Adipocyte (in vitro differentiated cells): ENCODE measurements around the gene ERG28.
A peak's percentile ranks its signal among the peaks of the same experiment; 100 is the strongest.

ENCODE experiments used
- DNase-seq: peaks from one replicate; pipeline ENCODE4 v3.0.0-alpha.2; 2015; ENCODE audit warnings: low read depth
- H3K27me3 ChIP-seq: replicated peaks from 2 replicates; pipeline ENCODE4 v1.7.0; 2013; ENCODE audit warnings: mild to moderate bottlenecking, low read length, moderate library complexity; ENCODE audit not compliant: control insufficient read depth, insufficient read depth
- H3K36me3 ChIP-seq: 2 replicates; pipeline ENCODE4 v1.7.0; 2013; ENCODE audit warnings: low read length, mild to moderate bottlenecking, moderate library complexity; ENCODE audit not compliant: control insufficient read depth, insufficient read depth, severe bottlenecking
- H3K4me1 ChIP-seq: 2 replicates; pipeline ENCODE4 v1.7.0; 2013; ENCODE audit warnings: mild to moderate bottlenecking, low read length, moderate library complexity; ENCODE audit not compliant: control insufficient read depth, insufficient read depth
- H3K4me3 ChIP-seq: 2 replicates; pipeline ENCODE4 v1.7.0; 2013; ENCODE audit warnings: mild to moderate bottlenecking, low read length, moderate library complexity
- H3K9ac ChIP-seq: 2 replicates; pipeline ENCODE4 v1.7.0; 2013; ENCODE audit warnings: mild to moderate bottlenecking, low read length, moderate library complexity
- H3K9me3 ChIP-seq: 2 replicates; pipeline ENCODE4 v1.7.0; 2013; ENCODE audit warnings: mild to moderate bottlenecking, low read length, moderate library complexity; ENCODE audit not compliant: control insufficient read depth

The ERG28 gene

DNA sequence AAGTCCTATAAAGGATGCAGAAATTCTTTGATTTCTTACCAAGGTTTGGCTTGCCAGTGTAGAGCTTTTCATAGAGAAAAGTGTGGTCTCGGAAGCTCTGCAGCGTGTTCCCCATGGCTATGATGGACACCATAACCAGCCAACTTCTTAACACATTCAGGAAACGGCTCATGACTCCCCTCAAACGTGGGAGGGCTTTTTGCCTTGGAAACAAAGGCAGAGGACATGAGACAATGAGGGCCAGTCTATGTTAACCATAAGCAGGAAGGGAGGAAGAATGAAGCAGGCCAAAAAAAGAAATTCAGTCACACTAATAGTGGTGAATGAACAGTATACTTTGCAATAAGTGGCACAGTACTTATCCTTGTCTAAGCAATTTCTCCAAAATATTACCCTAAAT is 3.3 kb downstream of the ERG28 start:
- H3K36me3 ChIP-seq: peaks cover 32% of the 10 kb centered on the region
- DNase-seq: no peak
- no peaks in the 10 kb centered on the region for H3K9me3 ChIP-seq
- no peak overlapping the region for H3K4me3 ChIP-seq
- H3K27me3 ChIP-seq: no peaks in the 10 kb centered on the region
- no peak overlapping the region for H3K9ac ChIP-seq
- peaks cover 13% of the 10 kb centered on the region for H3K4me1 ChIP-seq

DNA sequence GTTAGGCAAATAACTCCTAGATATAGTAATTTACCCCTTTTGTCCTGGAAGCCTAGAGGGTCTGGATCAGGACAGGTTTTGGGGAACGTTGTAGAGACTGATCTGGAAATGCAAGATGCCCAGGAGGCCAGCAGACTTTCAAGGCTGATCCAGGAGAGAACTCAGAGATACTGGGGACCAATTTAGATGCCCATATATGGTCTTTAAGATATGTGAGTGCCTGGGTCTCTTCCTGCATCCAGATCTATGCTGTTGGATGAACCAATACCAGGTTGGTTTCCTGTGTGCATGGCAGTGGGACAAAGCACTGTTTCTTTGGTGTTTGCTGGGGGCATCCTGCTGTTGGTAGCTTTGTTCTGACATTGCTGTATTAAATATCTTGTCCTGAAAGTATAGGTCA is 5.4 kb downstream of the ERG28 start:
- Histone ChIP-seq H3K4me3 (no peak overlapping the region), H3K9ac (no peak overlapping the region)

GRCh38 chr14:75654127-75654732 is 6.4 kb downstream of the ERG28 start:
- Histone ChIP-seq H3K36me3 (peaks cover 61% of the 10 kb centered on the region), H3K9me3 (no peaks in the 10 kb centered on the region), H3K9ac (no peak overlapping the region), H3K4me1 (no peaks in the 10 kb centered on the region), H3K4me3 (no peak overlapping the region), H3K27me3 (no peaks in the 10 kb centered on the region)
- DNase-seq: peak; percentile 87

More for the DNA sequence above, 5.4 kb downstream of the ERG28 start:
- no peaks in the 10 kb centered on the region for H3K27me3 ChIP-seq
- no peak for DNase-seq
- no peaks in the 10 kb centered on the region for H3K9me3 ChIP-seq
- peaks cover 5% of the 10 kb centered on the region for H3K4me1 ChIP-seq
- peaks cover 51% of the 10 kb centered on the region for H3K36me3 ChIP-seq

- Histone ChIP-seq H3K9me3 (no peaks in the 10 kb centered on the region), H3K4me1 (peaks cover 2% of the 10 kb centered on the region), H3K9ac (no peak overlapping the region), H3K27me3 (no peaks in the 10 kb centered on the region), H3K36me3 (peaks cover 64% of the 10 kb centered on the region), H3K4me3 (no peak overlapping the region)
- DNase-seq: no peak
Measured at GRCh38 chr14:75653563-75653962, 7.1 kb downstream of the ERG28 start.

- no peaks in the 10 kb centered on the region for H3K27me3 ChIP-seq
- peaks cover 31% of the 10 kb centered on the region for H3K4me1 ChIP-seq
- H3K4me3 ChIP-seq: no peak overlapping the region
- no peak for DNase-seq
- H3K36me3 ChIP-seq: peaks cover 44% of the 10 kb centered on the region
- H3K9me3 ChIP-seq: no peaks in the 10 kb centered on the region
- no peak overlapping the region for H3K9ac ChIP-seq
Measured at GRCh38 chr14:75650253-75651058, 10.2 kb downstream of the ERG28 start.

DNA sequence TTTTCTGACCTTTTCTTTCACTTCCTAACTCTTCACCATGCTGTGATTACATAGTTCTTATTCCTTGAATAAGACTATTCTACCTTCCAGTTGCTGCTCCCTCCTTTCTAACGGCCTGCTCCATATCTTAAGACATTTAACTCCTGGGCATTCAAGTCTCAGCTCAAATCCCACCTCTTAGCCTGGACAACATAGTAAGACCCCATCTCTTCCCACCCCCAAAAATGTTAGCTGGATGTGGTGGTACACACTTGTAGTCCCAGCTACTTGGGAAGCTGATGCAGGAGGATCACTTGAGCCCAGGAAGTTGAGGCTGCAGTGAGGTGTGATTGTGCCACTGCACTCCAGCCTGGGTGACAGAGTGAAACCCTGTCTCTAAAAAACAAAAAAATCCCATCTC is 10.9 kb downstream of the ERG28 start:
- peaks cover 31% of the 10 kb centered on the region for H3K4me1 ChIP-seq
- no peaks in the 10 kb centered on the region for H3K27me3 ChIP-seq
- no peak for DNase-seq
- no peaks in the 10 kb centered on the region for H3K9me3 ChIP-seq
- H3K4me3 ChIP-seq: no peak overlapping the region
- H3K36me3 ChIP-seq: peaks cover 37% of the 10 kb centered on the region
- H3K9ac ChIP-seq: no peak overlapping the region

GRCh38 chr14:75649337-75649736 is 11.3 kb downstream of the ERG28 start:
- no peak for DNase-seq
- Histone ChIP-seq H3K27me3 (no peaks in the 10 kb centered on the region), H3K9me3 (no peaks in the 10 kb centered on the region), H3K36me3 (peaks cover 33% of the 10 kb centered on the region), H3K4me1 (peaks cover 31% of the 10 kb centered on the region), H3K4me3 (no peak overlapping the region), H3K9ac (no peak overlapping the region)

GRCh38 chr14:75648066-75648838 is 12.4 kb downstream of the ERG28 start:
- Histone ChIP-seq H3K4me3 (no peak overlapping the region), H3K27me3 (no peaks in the 10 kb centered on the region), H3K9ac (no peak overlapping the region), H3K36me3 (peaks cover 31% of the 10 kb centered on the region), H3K9me3 (no peaks in the 10 kb centered on the region), H3K4me1 (peaks cover 31% of the 10 kb centered on the region)
- peak; percentile 94 for DNase-seq

GRCh38 chr14:75647640-75648039 is 13.0 kb downstream of the ERG28 start:
- Histone ChIP-seq H3K36me3 (peaks cover 31% of the 10 kb centered on the region), H3K4me1 (peaks cover 31% of the 10 kb centered on the region), H3K9ac (no peak overlapping the region), H3K27me3 (no peaks in the 10 kb centered on the region), H3K9me3 (no peaks in the 10 kb centered on the region), H3K4me3 (no peak overlapping the region)
- peak; percentile 57 for DNase-seq

DNA sequence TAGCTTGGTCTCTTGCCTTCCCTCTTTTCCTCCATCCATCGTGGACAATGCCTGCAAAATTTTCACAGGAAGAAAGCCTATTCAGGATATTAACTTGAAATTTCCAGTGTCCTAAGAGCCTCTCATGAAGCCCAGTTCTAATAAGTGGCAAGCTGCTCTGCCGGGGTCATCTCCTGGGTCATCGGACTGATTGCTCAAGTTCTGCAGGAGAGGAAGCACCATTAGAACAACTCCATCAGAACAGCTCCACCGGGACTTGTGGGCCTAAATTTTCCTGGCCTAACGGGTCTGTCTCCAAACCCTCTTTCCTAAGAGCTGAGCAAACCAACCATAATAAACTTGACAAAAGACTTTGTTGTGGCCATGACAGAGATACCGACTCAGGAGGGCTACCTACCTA is 13.9 kb downstream of the ERG28 start:
- Histone ChIP-seq H3K4me1 (peaks cover 31% of the 10 kb centered on the region), H3K36me3 (peaks cover 28% of the 10 kb centered on the region)

DNA sequence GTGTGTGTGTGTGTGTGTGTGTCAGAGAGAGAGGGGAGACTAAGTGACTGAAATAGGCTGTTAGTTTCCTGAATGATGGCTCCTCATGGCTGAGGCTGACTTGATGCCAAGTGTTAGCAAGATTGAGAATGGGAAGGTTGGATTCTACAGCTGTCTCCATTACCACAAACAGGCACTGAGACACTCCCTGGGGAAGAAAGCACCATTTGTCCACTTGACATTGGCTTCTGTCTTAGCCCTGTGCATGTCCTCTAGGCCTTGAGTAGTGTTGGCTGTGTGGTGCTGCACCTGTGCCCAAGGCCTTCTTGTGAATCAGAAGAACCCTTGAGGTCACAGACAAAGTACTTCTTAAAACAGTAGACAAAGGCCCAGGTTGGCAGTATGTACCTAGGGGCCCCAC is 15.6 kb downstream of the ERG28 start:
- Histone ChIP-seq H3K36me3 (peaks cover 24% of the 10 kb centered on the region), H3K9ac (no peak overlapping the region), H3K9me3 (no peaks in the 10 kb centered on the region), H3K27me3 (no peaks in the 10 kb centered on the region), H3K4me3 (no peak overlapping the region), H3K4me1 (peaks cover 31% of the 10 kb centered on the region)
- DNase-seq: no peak

More for the DNA sequence above, 13.9 kb downstream of the ERG28 start:
- H3K27me3 ChIP-seq: no peaks in the 10 kb centered on the region
- DNase-seq: peak; percentile 14
- H3K4me3 ChIP-seq: peak overlapping the region; percentile 24
- H3K9ac ChIP-seq: no peak overlapping the region
- H3K9me3 ChIP-seq: no peaks in the 10 kb centered on the region
